Measurements from ENCODE around the gene PIK3AP1.

- TF ChIP-seq EZH2 (IDR thresholded peaks at IDR 0.05), result no peak
- no peak for TF ChIP-seq POLR2AphosphoS5 (IDR thresholded peaks at IDR 0.05; ENCODE audit: borderline replicate concordance, low read depth, low read length)
Observed at GRCh38 chr10:96616961-96617360, 103.4 kb downstream of the PIK3AP1 start.

Measured in SK-N-MC (cell line).